Neural progenitor cell (in vitro differentiated cells): ENCODE measurements around the gene TENM3. TPM values are rescaled to one million over a fixed set of nuclear protein-coding genes. Genes with fewer than 3 reads are reported as not detected.

Experiments used
- DNase-seq: peaks from one replicate; pipeline ENCODE4 v3.0.0-alpha.2; 2016; ENCODE audit warnings: low spot score
- H2AFZ ChIP-seq: fragments of 200-600 bp; sonication (generic); replicated peaks from 2 replicates; pipeline ENCODE4 v1.6.1; 2016; ENCODE audit warnings: antibody characterized with exemption
- H3F3A ChIP-seq: fragments of 200-600 bp; sonication (generic); 2 replicates; pipeline ENCODE4 v1.6.1; 2016; ENCODE audit warnings: antibody characterized with exemption, low read depth
- H3K27ac ChIP-seq: fragments of 200-600 bp; sonication (generic); 2 replicates; pipeline ENCODE4 v1.5.1; 2016; ENCODE audit warnings: mild to moderate bottlenecking
- H3K27me3 ChIP-seq: fragments of 200-600 bp; sonication (generic); 2 replicates; pipeline ENCODE4 v1.6.1; 2016; ENCODE audit warnings: mild to moderate bottlenecking, moderate library complexity
- H3K36me3 ChIP-seq: fragments of 200-600 bp; sonication (generic); 2 replicates; pipeline ENCODE4 v1.5.1; 2016
- H3K4me1 ChIP-seq: fragments of 200-600 bp; sonication (generic); 2 replicates; pipeline ENCODE4 v1.6.1; 2016; ENCODE audit warnings: mixed run types
- H3K4me2 ChIP-seq: fragments of 200-600 bp; sonication (generic); 2 replicates; pipeline ENCODE4 v1.6.1; 2016
- H3K4me3 ChIP-seq: fragments of 200-600 bp; sonication (generic); 2 replicates; pipeline ENCODE4 v1.5.1; 2016
- H3K79me2 ChIP-seq: fragments of 200-600 bp; sonication (generic); 2 replicates; pipeline ENCODE4 v1.6.1; 2016; ENCODE audit warnings: low read depth
- H3K9ac ChIP-seq: fragments of 200-600 bp; sonication (generic); 2 replicates; pipeline ENCODE4 v1.6.1; 2016
- H3K9me3 ChIP-seq: fragments of 200-600 bp; sonication (generic); 2 replicates; pipeline ENCODE4 v1.5.1; 2016; ENCODE audit warnings: low read depth
- H4K20me1 ChIP-seq: fragments of 200-600 bp; sonication (generic); 2 replicates; pipeline ENCODE4 v1.6.1; 2016; ENCODE audit warnings: low read depth
- H3K27ac Mint-ChIP-seq: 3 replicates; pipeline ENCODE4 v1.8.0; 2021; ENCODE audit warnings: mixed read lengths
- H3K27me3 Mint-ChIP-seq: 2 replicates; pipeline ENCODE4 v1.8.0; 2022; ENCODE audit warnings: low read depth, mild to moderate bottlenecking, inconsistent platforms, moderate library complexity, mixed read lengths; ENCODE audit not compliant: insufficient read depth
- H3K36me3 Mint-ChIP-seq: 3 replicates; pipeline ENCODE4 v1.8.0; 2021; ENCODE audit warnings: mixed read lengths
- H3K4me1 Mint-ChIP-seq: 3 replicates; pipeline ENCODE4 v1.8.0; 2021; ENCODE audit warnings: mixed read lengths
- H3K4me3 Mint-ChIP-seq: 3 replicates; pipeline ENCODE4 v1.8.0; 2021; ENCODE audit warnings: mild to moderate bottlenecking, moderate library complexity, mixed read lengths
- H3K9me3 Mint-ChIP-seq: 3 replicates; pipeline ENCODE4 v1.8.0; 2020; ENCODE audit warnings: mixed read lengths
- CTCF ChIP-seq: fragments of 200-600 bp; sonication (generic); IDR thresholded peaks from 2 replicates; pipeline ENCODE4 v1.5.1; 2017; ENCODE audit warnings: antibody characterized with exemption, mild to moderate bottlenecking
- EZH2 ChIP-seq: fragments of 200-600 bp; sonication (generic); IDR thresholded peaks from 2 replicates; pipeline ENCODE4 v1.6.1; 2017; ENCODE audit warnings: antibody characterized with exemption, mild to moderate bottlenecking, moderate library complexity
- EZH2phosphoT487 ChIP-seq: fragments of 200-600 bp; sonication (generic); IDR thresholded peaks from 2 replicates; pipeline ENCODE4 v1.6.1; 2017; ENCODE audit warnings: antibody characterized with exemption
- total RNA-seq: library from RNA; depleted of rRNA; stranded (reverse); fragments of >200 nt; gene quantifications from 2 replicates; pipeline ENCODE4 v1.2.3, GENCODE V29; 2015; ENCODE audit warnings: low replicate concordance

TENM3 gene
- total RNA-seq, 1 donor from 2014 or later, result 78.7 TPM

GRCh38 chr4:182338063-182338462, 94.9 kb downstream of the TENM3 start:
- Histone ChIP-seq H2AFZ (no peak overlapping the region), H3K9me3 (no peaks in the 10 kb centered on the region), H3K79me2 (no peaks in the 10 kb centered on the region), H3K9ac (no peak overlapping the region), H3K4me2 (no peak overlapping the region), H3K27me3 (no peaks in the 10 kb centered on the region), H4K20me1 (peaks cover 14% of the 10 kb centered on the region), H3K4me3 (no peak overlapping the region), H3K4me1 (peaks cover 17% of the 10 kb centered on the region), H3K36me3 (no peaks in the 10 kb centered on the region), H3K27ac (no peak overlapping the region), H3F3A (peaks cover 25% of the 10 kb centered on the region)
- peaks cover 15% of the 10 kb centered on the region for H3K9me3 Mint-ChIP-seq
- H3K27me3 Mint-ChIP-seq, result no peaks in the 10 kb centered on the region
- no peak for DNase-seq
- no peak overlapping the region for H3K27ac Mint-ChIP-seq
- peaks cover 4% of the 10 kb centered on the region for H3K4me1 Mint-ChIP-seq
- no peak overlapping the region for H3K4me3 Mint-ChIP-seq
- H3K36me3 Mint-ChIP-seq, result peaks cover 40% of the 10 kb centered on the region
- TF ChIP-seq EZH2 (no peak), CTCF (no peak), EZH2phosphoT487 (no peak)

GRCh38 chr4:182338746-182339145, 95.5 kb downstream of the TENM3 start:
- DNase-seq, result no peak
- Histone ChIP-seq H3K79me2 (no peaks in the 10 kb centered on the region), H3K36me3 (no peaks in the 10 kb centered on the region), H3K4me1 (peaks cover 24% of the 10 kb centered on the region), H3K9me3 (no peaks in the 10 kb centered on the region), H3K27ac (no peak overlapping the region), H3K27me3 (no peaks in the 10 kb centered on the region), H3K4me2 (no peak overlapping the region), H2AFZ (no peak overlapping the region), H3F3A (peaks cover 30% of the 10 kb centered on the region), H4K20me1 (peaks cover 14% of the 10 kb centered on the region), H3K4me3 (no peak overlapping the region), H3K9ac (no peak overlapping the region)
- Mint-ChIP-seq H3K9me3 (peaks cover 15% of the 10 kb centered on the region), H3K27me3 (no peaks in the 10 kb centered on the region), H3K27ac (no peak overlapping the region), H3K4me3 (no peak overlapping the region), H3K36me3 (peaks cover 40% of the 10 kb centered on the region), H3K4me1 (peaks cover 9% of the 10 kb centered on the region)
- no peak for TF ChIP-seq EZH2
- no peak for TF ChIP-seq CTCF
- TF ChIP-seq EZH2phosphoT487, result no peak

- no peak overlapping the region for H3K4me3 ChIP-seq
- peaks cover 34% of the 10 kb centered on the region for H3F3A ChIP-seq
- no peak overlapping the region for H2AFZ ChIP-seq
- H3K27me3 Mint-ChIP-seq, result no peaks in the 10 kb centered on the region
- no peak overlapping the region for H3K4me3 Mint-ChIP-seq
- peaks cover 14% of the 10 kb centered on the region for H4K20me1 ChIP-seq
- H3K79me2 ChIP-seq, result no peaks in the 10 kb centered on the region
- peak overlapping the region; percentile 22 for H3K4me2 ChIP-seq
- DNase-seq, result peak; percentile 78
- peak; percentile 68 for TF ChIP-seq EZH2phosphoT487
- no peak for TF ChIP-seq CTCF
- TF ChIP-seq EZH2, result no peak
- H3K27ac Mint-ChIP-seq, result no peak overlapping the region
- H3K9ac ChIP-seq, result no peak overlapping the region
- H3K4me1 Mint-ChIP-seq, result peaks cover 13% of the 10 kb centered on the region
- no peaks in the 10 kb centered on the region for H3K9me3 ChIP-seq
- no peaks in the 10 kb centered on the region for H3K36me3 ChIP-seq
- H3K9me3 Mint-ChIP-seq, result peaks cover 15% of the 10 kb centered on the region
- H3K4me1 ChIP-seq, result peaks cover 29% of the 10 kb centered on the region
- H3K27ac ChIP-seq, result no peak overlapping the region
- no peaks in the 10 kb centered on the region for H3K27me3 ChIP-seq
- peaks cover 36% of the 10 kb centered on the region for H3K36me3 Mint-ChIP-seq
These were observed 96.0 kb downstream of the TENM3 start for GRCh38 chr4:182339221-182339641.
